ENCODE measurements around the gene EPHB1. TPM values are rescaled to one million over a fixed set of nuclear protein-coding genes. Genes with fewer than 3 reads are reported as not detected.

EPHB1 gene
- polyA plus RNA-seq, 4 donors: 0.65 to 1.0 TPM; not detected in 2

DNA sequence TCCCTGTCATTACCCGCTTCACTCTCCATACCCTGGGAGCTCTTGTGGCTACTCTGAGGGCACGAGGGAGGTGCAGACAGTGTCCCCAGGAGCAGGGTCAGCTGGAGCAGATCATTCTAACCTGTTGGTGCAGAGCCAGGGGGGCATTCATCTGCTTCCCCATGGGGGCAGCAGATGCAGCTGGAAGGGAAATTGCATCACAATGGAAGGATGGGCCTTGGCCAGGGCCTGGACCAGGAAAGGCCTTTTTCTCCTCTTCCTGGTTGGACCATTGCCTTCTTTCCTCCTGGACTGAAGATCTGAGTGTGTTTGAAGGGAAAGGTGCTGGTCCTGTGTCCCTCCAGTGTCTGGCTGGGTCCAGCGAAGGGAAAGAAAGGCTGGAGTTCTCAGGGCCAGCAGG lies 55.7 kb downstream of the EPHB1 start:
- no peak for FAIRE-seq
- DNase-seq: no peak
- H3K4me3 ChIP-seq (ENCODE audit: low read depth in 1 of 3, low read length in 3 of 3): no peak overlapping the region
- no peaks in the 10 kb centered on the region for H3K27me3 ChIP-seq (ENCODE audit: control insufficient read depth in 3 of 3, insufficient read depth in 3 of 3, low read length in 3 of 3)
- H3K36me3 ChIP-seq (ENCODE audit: control insufficient read depth in 3 of 3, insufficient read depth in 2 of 3, low read depth in 1 of 3, low read length in 3 of 3): no peaks in the 10 kb centered on the region
- no peaks in the 10 kb centered on the region for H3K9me3 ChIP-seq (ENCODE audit: control insufficient read depth in 2 of 2, insufficient read depth in 1 of 2, low read depth in 1 of 2, low read length in 1 of 2)
- peaks cover 0 to 4% (median 0%) of the 10 kb centered on the region in 3 donors for H3K4me1 ChIP-seq (ENCODE audit: control insufficient read depth in 3 of 3, insufficient read depth in 2 of 3, low read depth in 1 of 3, low read length in 2 of 3)
- WGBS, 3 donors: 79 to 85% (median 82%) methylated on average over 3 of the region's 3 CpGs
- no peak overlapping the region for H3K27ac ChIP-seq (ENCODE audit: low read depth in 1 of 3, low read length in 2 of 3)

GRCh38 chr3:134852132-134852531 lies 57.1 kb downstream of the EPHB1 start:
- no peaks in the 10 kb centered on the region for H3K9me3 ChIP-seq (ENCODE audit: control insufficient read depth in 2 of 2, insufficient read depth in 1 of 2, low read depth in 1 of 2, low read length in 1 of 2)
- no peak for DNase-seq
- H3K4me3 ChIP-seq (ENCODE audit: low read depth in 1 of 3, low read length in 3 of 3): no peak overlapping the region
- 40 to 71% (median 52%) methylated on average over 4 of the region's 4 CpGs for WGBS, 3 donors
- peaks cover 0 to 4% (median 0%) of the 10 kb centered on the region in 3 donors for H3K4me1 ChIP-seq (ENCODE audit: control insufficient read depth in 3 of 3, insufficient read depth in 2 of 3, low read depth in 1 of 3, low read length in 2 of 3)
- H3K27me3 ChIP-seq (ENCODE audit: control insufficient read depth in 3 of 3, insufficient read depth in 3 of 3, low read length in 3 of 3): no peaks in the 10 kb centered on the region
- FAIRE-seq: no peak
- H3K36me3 ChIP-seq (ENCODE audit: control insufficient read depth in 3 of 3, insufficient read depth in 2 of 3, low read depth in 1 of 3, low read length in 3 of 3): no peaks in the 10 kb centered on the region
- H3K27ac ChIP-seq (ENCODE audit: low read depth in 1 of 3, low read length in 2 of 3): no peak overlapping the region

DNA sequence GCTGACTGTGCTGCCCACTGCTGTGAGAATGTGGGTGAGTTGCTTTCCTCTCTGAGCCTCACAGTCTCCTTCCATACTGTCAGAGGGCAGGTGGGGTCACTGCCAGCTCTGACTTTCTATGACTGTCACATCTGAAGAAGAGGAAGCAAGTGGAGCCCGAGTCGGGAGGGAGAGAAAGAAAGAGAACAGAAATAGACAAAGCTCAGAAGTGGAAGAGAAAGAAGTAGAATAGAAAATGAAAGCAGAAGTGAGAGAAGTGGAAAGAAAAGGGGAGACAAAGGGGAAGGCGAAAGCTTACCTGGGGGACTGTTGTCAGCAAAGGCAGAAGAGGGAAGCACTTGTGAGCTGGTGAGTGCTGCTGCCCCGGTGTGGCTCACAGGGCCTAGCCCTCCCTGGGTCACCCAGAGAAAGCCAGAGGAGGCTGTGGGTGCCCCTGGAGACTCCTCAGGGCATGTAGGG lies 57.9 kb downstream of the EPHB1 start:
- no peak for DNase-seq
- WGBS, 3 donors: 28 to 36% (median 30%) methylated on average over 4 of the region's 4 CpGs

GRCh38 chr3:134854254-134854653 lies 59.2 kb downstream of the EPHB1 start:
- Histone ChIP-seq H3K9me3 (ENCODE audit: control insufficient read depth in 2 of 2, insufficient read depth in 1 of 2, low read depth in 1 of 2, low read length in 1 of 2) (no peaks in the 10 kb centered on the region), H3K36me3 (ENCODE audit: control insufficient read depth in 3 of 3, insufficient read depth in 2 of 3, low read depth in 1 of 3, low read length in 3 of 3) (no peaks in the 10 kb centered on the region), H3K4me1 (ENCODE audit: control insufficient read depth in 3 of 3, insufficient read depth in 2 of 3, low read depth in 1 of 3, low read length in 2 of 3) (no peaks in the 10 kb centered on the region), H3K27me3 (ENCODE audit: control insufficient read depth in 3 of 3, insufficient read depth in 3 of 3, low read length in 3 of 3) (peaks cover 0 to 2% (median 0%) of the 10 kb centered on the region in 3 donors), H3K4me3 (ENCODE audit: low read depth in 1 of 3, low read length in 3 of 3) (no peak overlapping the region), H3K27ac (ENCODE audit: low read depth in 1 of 3, low read length in 2 of 3) (no peak overlapping the region)
- 63 to 83% (median 69%) methylated on average over 6 of the region's 6 CpGs for WGBS, 3 donors
- no peak for FAIRE-seq
- no peak for DNase-seq

More for the DNA sequence above, 57.9 kb downstream of the EPHB1 start:
- Histone ChIP-seq H3K36me3 (ENCODE audit: control insufficient read depth in 3 of 3, insufficient read depth in 2 of 3, low read depth in 1 of 3, low read length in 3 of 3) (no peaks in the 10 kb centered on the region), H3K4me3 (ENCODE audit: low read depth in 1 of 3, low read length in 3 of 3) (no peak overlapping the region), H3K9me3 (ENCODE audit: control insufficient read depth in 2 of 2, insufficient read depth in 1 of 2, low read depth in 1 of 2, low read length in 1 of 2) (no peaks in the 10 kb centered on the region), H3K27me3 (ENCODE audit: control insufficient read depth in 3 of 3, insufficient read depth in 3 of 3, low read length in 3 of 3) (peaks cover 0 to 2% (median 0%) of the 10 kb centered on the region in 3 donors), H3K27ac (ENCODE audit: low read depth in 1 of 3, low read length in 2 of 3) (peak overlapping the region in 1 of 3 donors; percentile 1), H3K4me1 (ENCODE audit: control insufficient read depth in 3 of 3, insufficient read depth in 2 of 3, low read depth in 1 of 3, low read length in 2 of 3) (no peaks in the 10 kb centered on the region)
- FAIRE-seq: no peak

- H3K4me3 ChIP-seq (ENCODE audit: low read depth in 1 of 3, low read length in 3 of 3): no peak overlapping the region
- H3K4me1 ChIP-seq (ENCODE audit: control insufficient read depth in 3 of 3, insufficient read depth in 2 of 3, low read depth in 1 of 3, low read length in 2 of 3): no peaks in the 10 kb centered on the region
- 85 to 90% (median 85%) methylated on average over 7 of the region's 7 CpGs for WGBS, 3 donors
- DNase-seq (no peak), FAIRE-seq (no peak)
- peaks cover 0 to 2% (median 0%) of the 10 kb centered on the region in 3 donors for H3K27me3 ChIP-seq (ENCODE audit: control insufficient read depth in 3 of 3, insufficient read depth in 3 of 3, low read length in 3 of 3)
- no peaks in the 10 kb centered on the region for H3K9me3 ChIP-seq (ENCODE audit: control insufficient read depth in 2 of 2, insufficient read depth in 1 of 2, low read depth in 1 of 2, low read length in 1 of 2)
- no peaks in the 10 kb centered on the region for H3K36me3 ChIP-seq (ENCODE audit: control insufficient read depth in 3 of 3, insufficient read depth in 2 of 3, low read depth in 1 of 3, low read length in 3 of 3)
- no peak overlapping the region for H3K27ac ChIP-seq (ENCODE audit: low read depth in 1 of 3, low read length in 2 of 3)
These were observed 62.3 kb downstream of the EPHB1 start for GRCh38 chr3:134857356-134857755.

GRCh38 chr3:134857776-134858362 lies 62.8 kb downstream of the EPHB1 start:
- H3K4me3 ChIP-seq (ENCODE audit: low read depth in 1 of 3, low read length in 3 of 3): no peak overlapping the region
- no peaks in the 10 kb centered on the region for H3K9me3 ChIP-seq (ENCODE audit: control insufficient read depth in 2 of 2, insufficient read depth in 1 of 2, low read depth in 1 of 2, low read length in 1 of 2)
- DNase-seq (no peak), FAIRE-seq (no peak)
- H3K27me3 ChIP-seq (ENCODE audit: control insufficient read depth in 3 of 3, insufficient read depth in 3 of 3, low read length in 3 of 3): peaks cover 0 to 2% (median 0%) of the 10 kb centered on the region in 3 donors
- no peaks in the 10 kb centered on the region for H3K4me1 ChIP-seq (ENCODE audit: control insufficient read depth in 3 of 3, insufficient read depth in 2 of 3, low read depth in 1 of 3, low read length in 2 of 3)
- H3K27ac ChIP-seq (ENCODE audit: low read depth in 1 of 3, low read length in 2 of 3): no peak overlapping the region
- no peaks in the 10 kb centered on the region for H3K36me3 ChIP-seq (ENCODE audit: control insufficient read depth in 3 of 3, insufficient read depth in 2 of 3, low read depth in 1 of 3, low read length in 3 of 3)

DNA sequence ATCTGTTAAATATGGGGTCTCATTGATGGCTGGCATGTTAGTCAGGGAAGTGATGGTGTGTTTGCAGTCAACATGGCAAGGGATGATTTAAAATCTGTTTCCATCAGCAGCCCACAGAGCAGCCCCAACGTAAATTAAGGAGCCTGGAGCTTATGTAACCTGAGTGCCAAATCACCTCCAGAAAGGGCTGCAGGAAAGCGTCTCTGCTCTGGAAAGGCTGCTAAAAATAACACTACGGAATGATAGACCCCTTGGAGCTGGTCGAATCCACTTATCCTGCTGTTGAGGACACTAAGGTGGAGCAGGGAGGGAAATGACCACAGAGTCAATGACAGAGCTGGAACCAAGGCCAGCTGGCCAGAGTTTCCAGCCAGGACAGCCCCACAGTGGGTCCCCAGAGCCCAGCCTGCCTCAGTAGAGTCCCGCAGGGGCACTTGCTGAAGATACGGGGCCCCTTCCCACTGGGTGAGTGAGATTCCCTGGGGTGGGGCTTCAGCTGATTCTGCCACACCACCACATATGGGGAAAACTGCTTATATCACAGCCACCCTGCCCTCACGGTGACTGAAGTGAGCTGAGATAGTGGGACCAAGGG lies 63.5 kb downstream of the EPHB1 start:
- Histone ChIP-seq H3K4me3 (ENCODE audit: low read depth in 1 of 3, low read length in 3 of 3) (no peak overlapping the region), H3K9me3 (ENCODE audit: control insufficient read depth in 2 of 2, insufficient read depth in 1 of 2, low read depth in 1 of 2, low read length in 1 of 2) (no peaks in the 10 kb centered on the region), H3K27me3 (ENCODE audit: control insufficient read depth in 3 of 3, insufficient read depth in 3 of 3, low read length in 3 of 3) (peaks cover 0 to 2% (median 0%) of the 10 kb centered on the region in 3 donors), H3K27ac (ENCODE audit: low read depth in 1 of 3, low read length in 2 of 3) (no peak overlapping the region), H3K36me3 (ENCODE audit: control insufficient read depth in 3 of 3, insufficient read depth in 2 of 3, low read depth in 1 of 3, low read length in 3 of 3) (no peaks in the 10 kb centered on the region), H3K4me1 (ENCODE audit: control insufficient read depth in 3 of 3, insufficient read depth in 2 of 3, low read depth in 1 of 3, low read length in 2 of 3) (no peaks in the 10 kb centered on the region)
- WGBS, 3 donors: 71 to 86% (median 75%) methylated on average over 7 of the region's 7 CpGs
- FAIRE-seq (no peak), DNase-seq (no peak)

GRCh38 chr3:134859341-134859740 lies 64.3 kb downstream of the EPHB1 start:
- Histone ChIP-seq H3K27ac (ENCODE audit: low read depth in 1 of 3, low read length in 2 of 3) (no peak overlapping the region), H3K4me1 (ENCODE audit: control insufficient read depth in 3 of 3, insufficient read depth in 2 of 3, low read depth in 1 of 3, low read length in 2 of 3) (no peaks in the 10 kb centered on the region), H3K9me3 (ENCODE audit: control insufficient read depth in 2 of 2, insufficient read depth in 1 of 2, low read depth in 1 of 2, low read length in 1 of 2) (no peaks in the 10 kb centered on the region), H3K27me3 (ENCODE audit: control insufficient read depth in 3 of 3, insufficient read depth in 3 of 3, low read length in 3 of 3) (peaks cover 0 to 2% (median 0%) of the 10 kb centered on the region in 3 donors), H3K4me3 (ENCODE audit: low read depth in 1 of 3, low read length in 3 of 3) (no peak overlapping the region), H3K36me3 (ENCODE audit: control insufficient read depth in 3 of 3, insufficient read depth in 2 of 3, low read depth in 1 of 3, low read length in 3 of 3) (no peaks in the 10 kb centered on the region)
- FAIRE-seq: no peak
- WGBS, 3 donors: 38 to 77% (median 72%) methylated on average over 1 of the region's 1 CpG
- no peak for DNase-seq
